ENCODE measurements around the gene NSMCE1.

NSMCE1 gene

GRCh38 chr16:27234171-27234570 is 34.4 kb downstream of the NSMCE1 start:
- H3K9me3 ChIP-seq (ENCODE audit: control insufficient read depth, low read length), result no peaks in the 10 kb centered on the region
- H3K4me1 ChIP-seq, result peaks cover 13% of the 10 kb centered on the region
- H3K27me3 ChIP-seq (ENCODE audit: control insufficient read depth, insufficient read depth, low read length), result no peaks in the 10 kb centered on the region

GRCh38 chr16:27233731-27234130 is 34.8 kb downstream of the NSMCE1 start:
- Histone ChIP-seq H3K9ac (no peak overlapping the region), H3K4me1 (peaks cover 13% of the 10 kb centered on the region), H3K79me2 (no peaks in the 10 kb centered on the region), H3K36me3 (ENCODE audit: control insufficient read depth, insufficient read depth, low read length) (no peaks in the 10 kb centered on the region), H3K4me3 (ENCODE audit: low read depth, low read length) (no peak overlapping the region), H3K4me2 (ENCODE audit: low read length) (no peak overlapping the region), H2AFZ (no peak overlapping the region), H3K27ac (no peak overlapping the region), H3K27me3 (ENCODE audit: control insufficient read depth, insufficient read depth, low read length) (no peaks in the 10 kb centered on the region), H3K9me3 (ENCODE audit: control insufficient read depth, low read length) (no peaks in the 10 kb centered on the region)
- no peak for TF ChIP-seq CTCF (IDR thresholded peaks at IDR 0.05)

More at GRCh38 chr16:27234171-27234570, 34.4 kb downstream of the NSMCE1 start:
- no peaks in the 10 kb centered on the region for H3K79me2 ChIP-seq
- TF ChIP-seq CTCF (IDR thresholded peaks at IDR 0.05), result no peak
- H3K27ac ChIP-seq, result no peak overlapping the region
- H2AFZ ChIP-seq, result no peak overlapping the region
- H3K36me3 ChIP-seq (ENCODE audit: control insufficient read depth, insufficient read depth, low read length), result no peaks in the 10 kb centered on the region
- H3K9ac ChIP-seq, result no peak overlapping the region
- H3K4me3 ChIP-seq (ENCODE audit: low read depth, low read length), result no peak overlapping the region
- no peak overlapping the region for H3K4me2 ChIP-seq (ENCODE audit: low read length)

GRCh38 chr16:27232901-27233625 is 35.5 kb downstream of the NSMCE1 start:
- H3K9ac ChIP-seq, result no peak overlapping the region
- H2AFZ ChIP-seq, result no peak overlapping the region
- H3K9me3 ChIP-seq (ENCODE audit: control insufficient read depth, low read length), result no peaks in the 10 kb centered on the region
- no peak overlapping the region for H3K27ac ChIP-seq
- H3K4me1 ChIP-seq, result peaks cover 13% of the 10 kb centered on the region
- no peaks in the 10 kb centered on the region for H3K36me3 ChIP-seq (ENCODE audit: control insufficient read depth, insufficient read depth, low read length)
- no peak overlapping the region for H3K4me3 ChIP-seq (ENCODE audit: low read depth, low read length)
- no peak for TF ChIP-seq CTCF (IDR thresholded peaks at IDR 0.05)
- no peak overlapping the region for H3K4me2 ChIP-seq (ENCODE audit: low read length)
- no peaks in the 10 kb centered on the region for H3K27me3 ChIP-seq (ENCODE audit: control insufficient read depth, insufficient read depth, low read length)
- H3K79me2 ChIP-seq, result no peaks in the 10 kb centered on the region

GRCh38 chr16:27232061-27232900 is 36.3 kb downstream of the NSMCE1 start:
- H3K4me2 ChIP-seq (ENCODE audit: low read length), result no peak overlapping the region
- no peak overlapping the region for H3K9ac ChIP-seq
- no peak overlapping the region for H3K4me3 ChIP-seq (ENCODE audit: low read depth, low read length)
- peaks cover 13% of the 10 kb centered on the region for H3K4me1 ChIP-seq
- no peak for TF ChIP-seq CTCF (IDR thresholded peaks at IDR 0.05)
- no peaks in the 10 kb centered on the region for H3K36me3 ChIP-seq (ENCODE audit: control insufficient read depth, insufficient read depth, low read length)
- H3K27me3 ChIP-seq (ENCODE audit: control insufficient read depth, insufficient read depth, low read length), result no peaks in the 10 kb centered on the region
- H3K27ac ChIP-seq, result no peak overlapping the region
- no peaks in the 10 kb centered on the region for H3K9me3 ChIP-seq (ENCODE audit: control insufficient read depth, low read length)
- no peak overlapping the region for H2AFZ ChIP-seq
- H3K79me2 ChIP-seq, result no peaks in the 10 kb centered on the region

Measured in parathyroid adenoma (tissue), 2 donors.